Measurements from ENCODE around the gene VPS9D1. TPM values are rescaled to one million over a fixed set of nuclear protein-coding genes. Genes with fewer than 3 reads are reported as not detected.

Gene VPS9D1
- total and polyA plus RNA-seq, 2 experiments from 2014 or later: 2.1 to 2.2 TPM

GRCh38 chr16:89709166-89709565 is 11.5 kb downstream of the VPS9D1 start (continued):
- no peak for TF ChIP-seq REST (IDR thresholded peaks at IDR 0.05; ENCODE audit: unreplicated experiment)
- TF ChIP-seq CTCF (conservative IDR thresholded peaks at IDR 0.05; ENCODE audit: low read depth in 2 of 2): no peak
- TF ChIP-seq JUNB (IDR thresholded peaks at IDR 0.05; ENCODE audit: unreplicated experiment): no peak
- no peak for TF ChIP-seq ZNF331 (CRISPR knock-in tag; IDR thresholded peaks at IDR 0.05; ENCODE audit: low read depth)
- TF ChIP-seq NANOG (IDR thresholded peaks at IDR 0.05; ENCODE audit: borderline replicate concordance): no peak
- TF ChIP-seq CREB1 (CRISPR knock-in tag; IDR thresholded peaks at IDR 0.05; ENCODE audit: low read depth): no peak
- TF ChIP-seq EZH2 (IDR thresholded peaks at IDR 0.05; ENCODE audit: low read depth, unreplicated experiment): no peak
- no peak for TF ChIP-seq ZNF114 (CRISPR knock-in tag; IDR thresholded peaks at IDR 0.05)
- no peak for TF ChIP-seq STAT1 (IDR thresholded peaks at IDR 0.05; ENCODE audit: unreplicated experiment)
- TF ChIP-seq ETS1 (IDR thresholded peaks at IDR 0.05): no peak

- Histone ChIP-seq H3K9me2 (ENCODE audit: insufficient read depth) (no peaks in the 10 kb centered on the region), H3K4me2 (no peak overlapping the region), H4K20me1 (replicated peaks; ENCODE audit: insufficient read depth) (peaks cover 3% of the 10 kb centered on the region; the same call in 1 of the 2 replicates), H3K27ac (ENCODE audit: low read depth) (no peak overlapping the region), H3K27me3 (ENCODE audit: insufficient read depth) (peaks cover 19% of the 10 kb centered on the region; the same call in 1 of the 2 replicates), H3F3A (replicated peaks; ENCODE audit: low read depth) (0 out of 2 replicates have a peak, but pooled peaks cover 5% of the 10 kb centered on the region), H3K4me1 (ENCODE audit: insufficient read depth) (peaks cover 12% of the 10 kb centered on the region), H2AFZ (no peak overlapping the region), H3K36me3 (ENCODE audit: insufficient read depth) (no peaks in the 10 kb centered on the region), H3K79me2 (replicated peaks; ENCODE audit: insufficient read depth) (peaks cover 6% of the 10 kb centered on the region), H3K4me3 (no peak overlapping the region)
- Mint-ChIP-seq H3K27ac (no peak overlapping the region), H3K36me3 (ENCODE audit: low read depth) (0 out of 3 replicates have a peak, but pooled peaks cover 2% of the 10 kb centered on the region), H3K4me1 (peaks cover 11% of the 10 kb centered on the region; the same call in 2 of the 3 replicates), H3K9me3 (no peaks in the 10 kb centered on the region), H3K4me3 (no peak overlapping the region), H3K27me3 (ENCODE audit: insufficient read depth, low read depth, poor library complexity) (peaks cover 28% of the 10 kb centered on the region)
- ATAC-seq (no peak), DNase-seq (ENCODE audit: low spot score) (no peak)
- TF ChIP-seq ETS1 (IDR thresholded peaks at IDR 0.05): no peak
- no peak for TF ChIP-seq CREB1 (CRISPR knock-in tag; IDR thresholded peaks at IDR 0.05; ENCODE audit: low read depth)
- no peak for TF ChIP-seq ZNF114 (CRISPR knock-in tag; IDR thresholded peaks at IDR 0.05)
- no peak for TF ChIP-seq JUNB (IDR thresholded peaks at IDR 0.05; ENCODE audit: unreplicated experiment)
- no peak for TF ChIP-seq EZH2phosphoT487 (IDR thresholded peaks at IDR 0.05; ENCODE audit: unreplicated experiment)
- TF ChIP-seq EZH2 (IDR thresholded peaks at IDR 0.05; ENCODE audit: low read depth, unreplicated experiment): no peak
- TF ChIP-seq STAT1 (IDR thresholded peaks at IDR 0.05; ENCODE audit: unreplicated experiment): no peak
- TF ChIP-seq NANOG (IDR thresholded peaks at IDR 0.05; ENCODE audit: borderline replicate concordance): no peak
- TF ChIP-seq REST (IDR thresholded peaks at IDR 0.05; ENCODE audit: unreplicated experiment): no peak
- no peak for TF ChIP-seq ZNF331 (CRISPR knock-in tag; IDR thresholded peaks at IDR 0.05; ENCODE audit: low read depth)
- TF ChIP-seq POLR2AphosphoS5 (IDR thresholded peaks at IDR 0.05; ENCODE audit: low read depth): no peak
These were observed 12.2 kb downstream of the VPS9D1 start for GRCh38 chr16:89708481-89708931.

All from GM23338 (cell line).